SJSA1 (cell line): ENCODE data around the gene RAB25. TPM values are rescaled to one million over a fixed set of nuclear protein-coding genes. Genes with fewer than 3 reads are reported as not detected.

Source experiments
- DNase-seq, 2 experiments: peaks; one replicate each; pipeline ENCODE4 v3.0.0-alpha.2; 2015 to 2020; ENCODE audit warnings: low spot score in 2 of 2, low read depth in 1 of 2
- H3K27ac ChIP-seq: fragments of 250-450 bp; sonication (Bioruptor Pico); 2 replicates; pipeline ENCODE4 v1.5.1; 2020; ENCODE audit warnings: mild to moderate bottlenecking, moderate library complexity
- H3K27me3 ChIP-seq: fragments of 250-450 bp; sonication (Bioruptor Pico); replicated peaks from 2 replicates; pipeline ENCODE4 v1.5.1; 2020; ENCODE audit warnings: mild to moderate bottlenecking, moderate library complexity
- H3K36me3 ChIP-seq: fragments of 250-450 bp; sonication (Bioruptor Pico); 2 replicates; pipeline ENCODE4 v1.5.1; 2020; ENCODE audit warnings: mild to moderate bottlenecking
- H3K4me1 ChIP-seq: fragments of 250-450 bp; sonication (Bioruptor Pico); replicated peaks from 2 replicates; pipeline ENCODE4 v1.6.1; 2021; ENCODE audit warnings: mild to moderate bottlenecking
- H3K4me3 ChIP-seq: fragments of 250-450 bp; sonication (Bioruptor Pico); 2 replicates; pipeline ENCODE4 v1.5.1; 2020; ENCODE audit warnings: mild to moderate bottlenecking
- H3K9me3 ChIP-seq: fragments of 250-450 bp; sonication (Bioruptor Pico); replicated peaks from 2 replicates; pipeline ENCODE4 v1.5.1; 2020; ENCODE audit warnings: mild to moderate bottlenecking
- total RNA-seq: library from RNA; depleted of rRNA; stranded (reverse); fragments of >200 nt; shearing (Covaris generic); gene quantifications from 2 replicates; pipeline ENCODE4 v1.2.3, GENCODE V29; 2014

The RAB25 gene
- total RNA-seq, 1 experiment from 2014 or later, result not detected

DNA sequence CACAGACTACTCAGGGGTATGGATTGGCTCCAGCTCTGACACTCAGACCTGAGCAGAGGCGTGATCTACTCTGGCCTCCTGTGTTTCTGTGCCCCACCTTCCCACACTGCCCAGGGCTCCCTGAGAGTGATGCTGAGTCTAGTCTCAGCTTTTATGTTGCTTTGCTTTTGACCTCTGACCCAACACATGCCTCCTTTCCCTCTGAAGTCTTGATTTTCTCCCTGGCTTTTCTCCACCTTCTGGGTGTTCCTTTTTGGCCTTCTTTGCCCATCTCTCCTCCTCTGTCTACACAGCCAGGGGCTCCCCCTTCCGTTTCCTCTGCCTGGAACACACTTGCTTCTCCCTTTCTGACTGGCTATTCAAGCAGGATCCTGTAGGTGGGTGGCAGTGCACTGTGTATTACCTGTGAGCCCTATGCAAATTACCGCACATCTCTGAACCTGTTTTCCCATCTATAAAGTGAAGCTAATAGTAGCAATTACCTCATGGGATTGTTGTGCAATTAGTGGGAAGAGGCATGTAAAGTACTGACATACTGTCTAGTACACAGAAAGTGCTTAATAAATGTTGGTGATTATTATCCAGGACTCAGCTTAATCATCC is 35.0 kb downstream of the RAB25 start:
- Histone ChIP-seq H3K9me3 (no peaks in the 10 kb centered on the region), H3K27ac (no peak overlapping the region), H3K36me3 (0 out of 2 replicates have a peak, but pooled peaks cover 3% of the 10 kb centered on the region), H3K4me1 (peaks cover 26% of the 10 kb centered on the region), H3K4me3 (no peak overlapping the region), H3K27me3 (no peaks in the 10 kb centered on the region)
- no peak for DNase-seq

DNA sequence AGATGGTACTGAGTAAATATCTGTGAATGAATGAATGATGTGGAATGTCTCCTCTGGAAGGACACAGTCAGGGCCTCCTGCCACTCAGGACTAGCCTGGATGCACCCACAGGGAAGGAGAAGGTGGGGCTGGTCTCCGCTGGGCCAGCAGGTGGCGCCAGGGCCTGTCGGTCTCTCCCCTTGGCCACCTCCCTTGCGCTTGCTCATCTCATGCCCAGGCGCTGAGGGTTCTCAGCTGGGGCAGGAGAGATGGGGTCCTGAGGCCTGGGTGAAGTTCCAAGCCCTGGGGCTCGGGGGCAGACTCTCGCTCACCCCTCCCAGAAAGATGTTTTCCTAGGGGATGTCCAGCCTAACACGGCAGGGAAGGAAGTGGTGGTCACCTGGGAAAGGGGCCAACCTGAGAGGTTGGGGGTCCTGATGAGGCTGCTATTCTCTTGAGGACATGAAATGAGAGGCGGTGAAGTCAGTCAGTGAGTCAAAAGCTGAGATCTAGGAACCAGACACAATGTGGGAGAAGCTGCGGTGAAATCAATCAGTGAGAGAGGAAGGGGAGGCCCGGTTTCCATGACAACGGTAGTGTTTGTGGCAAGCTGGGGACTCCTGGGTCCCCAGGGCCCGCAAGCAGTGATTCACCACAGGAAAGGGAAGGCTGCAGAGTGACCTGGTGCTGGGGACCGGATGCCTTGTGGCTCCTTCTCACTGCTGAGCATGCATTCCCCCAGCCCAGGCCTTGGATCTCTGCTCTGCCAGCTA is 35.9 kb downstream of the RAB25 start:
- 0 out of 2 replicates have a peak, but pooled peaks cover 3% of the 10 kb centered on the region for H3K36me3 ChIP-seq
- H3K27me3 ChIP-seq, result no peaks in the 10 kb centered on the region
- H3K4me3 ChIP-seq, result no peak overlapping the region
- peak; percentile 89 to 93 for DNase-seq
- peak overlapping the region; percentile 78 for H3K27ac ChIP-seq
- H3K4me1 ChIP-seq, result peaks cover 32% of the 10 kb centered on the region
- no peaks in the 10 kb centered on the region for H3K9me3 ChIP-seq

DNA sequence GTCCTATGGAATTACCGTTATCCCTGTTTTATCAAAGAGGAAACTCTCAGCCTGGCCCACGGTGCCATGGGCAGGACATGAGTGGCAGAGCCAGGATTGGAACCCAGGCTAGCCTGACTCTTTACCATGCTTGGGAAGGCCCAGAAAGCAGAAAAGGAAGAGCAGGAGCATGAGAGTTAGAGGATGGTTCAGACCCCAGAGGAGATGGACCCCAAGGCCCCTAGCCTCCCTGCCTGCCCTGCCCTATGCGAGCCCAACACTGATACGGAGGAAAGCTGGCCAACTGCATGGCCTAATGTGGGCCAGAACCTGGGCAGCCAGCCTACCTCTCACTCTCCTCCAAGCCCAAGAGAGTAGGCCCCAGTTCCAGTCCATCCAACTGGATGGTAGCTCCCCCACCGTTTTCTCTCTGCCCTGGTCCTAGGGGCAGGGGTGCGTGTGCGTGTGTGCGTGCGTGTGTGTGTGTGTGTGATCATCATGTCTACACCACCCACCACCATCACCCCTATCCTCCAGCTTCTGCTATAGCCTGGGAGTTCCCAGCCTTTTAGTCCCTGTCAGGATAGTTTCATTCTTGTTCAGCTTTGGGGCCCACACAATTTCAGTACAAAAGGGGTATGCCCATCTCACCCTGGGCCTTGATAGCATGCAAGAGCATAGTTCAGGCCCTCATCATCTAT is 36.7 kb downstream of the RAB25 start:
- Histone ChIP-seq H3K4me3 (no peak overlapping the region), H3K27me3 (no peaks in the 10 kb centered on the region), H3K36me3 (0 out of 2 replicates have a peak, but pooled peaks cover 3% of the 10 kb centered on the region), H3K27ac (peak overlapping the region; percentile 78; the same call in 1 of the 2 replicates), H3K9me3 (no peaks in the 10 kb centered on the region), H3K4me1 (peaks cover 41% of the 10 kb centered on the region)
- DNase-seq, result no peak

DNA sequence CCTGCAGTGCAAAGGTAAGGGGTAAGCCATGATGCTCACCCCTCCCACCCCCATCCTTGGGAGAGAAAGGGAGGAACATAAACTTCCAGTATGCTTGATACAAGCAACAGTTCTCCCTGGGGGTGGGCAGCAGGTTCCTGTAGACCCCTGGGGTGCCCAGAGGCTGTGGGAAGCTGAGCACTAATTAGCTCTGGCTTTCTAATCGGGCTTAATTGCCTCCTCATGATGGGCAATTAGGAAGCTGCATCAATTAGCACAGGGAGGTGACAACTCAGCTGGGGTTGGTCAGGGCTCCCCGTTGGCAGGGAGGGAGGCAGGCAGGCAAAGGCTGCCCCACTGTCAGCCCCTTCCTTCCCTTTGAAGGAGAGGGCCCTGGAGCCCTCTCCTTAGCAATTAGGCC is 37.8 kb downstream of the RAB25 start:
- H3K4me1 ChIP-seq, result peaks cover 52% of the 10 kb centered on the region
- no peak overlapping the region for H3K27ac ChIP-seq
- no peak overlapping the region for H3K4me3 ChIP-seq
- no peak for DNase-seq
- 0 out of 2 replicates have a peak, but pooled peaks cover 3% of the 10 kb centered on the region for H3K36me3 ChIP-seq
- H3K9me3 ChIP-seq, result no peaks in the 10 kb centered on the region
- H3K27me3 ChIP-seq, result no peaks in the 10 kb centered on the region

DNA sequence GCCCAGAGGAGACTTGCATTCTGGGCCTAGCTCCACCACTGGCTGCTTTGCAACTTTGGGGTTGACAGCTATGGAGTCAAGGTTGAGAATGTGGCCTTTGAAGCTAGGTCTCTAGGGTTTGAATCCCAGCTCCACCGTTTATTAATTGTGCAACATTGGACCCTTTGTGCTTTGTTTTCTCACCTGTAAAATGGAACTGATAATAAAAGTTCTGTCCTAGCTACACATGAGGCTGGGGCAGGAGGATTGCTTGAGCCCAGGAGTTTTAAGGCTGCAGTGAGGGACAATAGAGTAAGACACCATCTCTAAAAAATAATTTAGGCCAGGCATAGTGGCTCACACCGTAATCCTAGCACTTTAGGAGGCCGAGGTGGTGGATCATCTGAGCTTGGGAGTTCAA is 38.3 kb downstream of the RAB25 start:
- Histone ChIP-seq H3K4me3 (no peak overlapping the region), H3K9me3 (no peaks in the 10 kb centered on the region), H3K4me1 (peaks cover 57% of the 10 kb centered on the region), H3K27ac (no peak overlapping the region), H3K36me3 (0 out of 2 replicates have a peak, but pooled peaks cover 3% of the 10 kb centered on the region), H3K27me3 (no peaks in the 10 kb centered on the region)
- no peak for DNase-seq

DNA sequence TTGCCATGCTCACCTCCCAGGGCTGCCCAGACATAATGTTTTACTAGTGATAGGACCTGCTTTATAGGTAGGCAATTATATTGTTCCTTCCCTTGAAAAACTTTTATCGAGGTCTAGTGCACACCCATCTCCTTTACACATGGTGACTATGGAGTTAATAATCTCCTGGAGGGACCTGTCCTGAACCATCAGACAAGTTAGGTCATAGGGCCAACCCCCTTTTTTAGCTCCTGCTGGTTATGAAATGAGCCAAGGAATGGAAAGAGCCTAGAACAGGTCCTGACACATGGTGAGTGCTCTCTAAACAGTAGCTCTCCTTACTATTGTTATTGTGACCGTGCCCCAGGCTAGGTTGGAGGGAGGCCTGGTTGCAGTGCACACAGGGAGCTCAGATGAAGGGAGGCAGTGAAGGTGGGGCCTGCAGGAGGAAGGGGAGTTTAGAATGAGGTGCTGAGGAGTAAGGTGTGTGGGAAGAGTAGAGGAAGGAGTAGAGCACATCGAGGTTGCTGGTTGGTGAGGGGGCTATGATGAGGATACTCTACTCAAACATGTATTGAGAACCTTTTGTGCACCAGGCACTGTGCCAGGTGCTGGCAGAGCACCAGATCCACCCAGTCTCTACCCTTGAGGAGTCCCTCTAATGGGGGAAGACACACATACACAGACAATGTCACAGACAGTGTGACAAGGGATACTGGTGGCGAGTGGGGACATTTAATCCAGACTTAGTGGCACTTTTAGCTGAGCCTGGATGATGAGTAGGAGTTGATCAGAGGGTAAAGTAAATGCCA is 39.4 kb downstream of the RAB25 start:
- Histone ChIP-seq H3K9me3 (no peaks in the 10 kb centered on the region), H3K4me1 (peaks cover 68% of the 10 kb centered on the region), H3K27me3 (no peaks in the 10 kb centered on the region), H3K36me3 (0 out of 2 replicates have a peak, but pooled peaks cover 3% of the 10 kb centered on the region), H3K27ac (no peak overlapping the region), H3K4me3 (no peak overlapping the region)
- DNase-seq, result no peak

DNA sequence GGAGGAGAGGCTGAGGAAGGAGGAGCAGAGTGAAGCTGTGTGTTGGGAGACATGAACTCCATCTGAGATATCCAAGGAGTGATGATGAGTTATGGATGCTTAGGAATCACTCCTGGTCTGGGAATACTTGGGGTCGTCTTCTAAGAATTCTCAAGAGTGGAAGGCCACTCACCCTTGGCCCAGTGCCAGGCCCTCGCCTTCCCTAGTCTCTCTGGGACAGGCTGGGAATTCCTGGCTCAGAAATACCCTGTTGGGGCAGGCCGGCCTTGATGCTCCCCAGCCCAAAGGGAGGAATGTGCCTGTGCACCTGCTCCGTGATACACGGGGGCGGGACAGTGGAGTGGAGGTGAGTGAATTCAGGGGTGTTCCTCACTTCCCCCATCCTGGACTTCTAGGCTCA is 40.9 kb downstream of the RAB25 start:
- no peak for DNase-seq
- Histone ChIP-seq H3K27me3 (no peaks in the 10 kb centered on the region), H3K36me3 (no peaks in the 10 kb centered on the region), H3K27ac (peak overlapping the region; percentile 97; the same call in 1 of the 2 replicates), H3K4me1 (peaks cover 72% of the 10 kb centered on the region), H3K4me3 (no peak overlapping the region), H3K9me3 (no peaks in the 10 kb centered on the region)

DNA sequence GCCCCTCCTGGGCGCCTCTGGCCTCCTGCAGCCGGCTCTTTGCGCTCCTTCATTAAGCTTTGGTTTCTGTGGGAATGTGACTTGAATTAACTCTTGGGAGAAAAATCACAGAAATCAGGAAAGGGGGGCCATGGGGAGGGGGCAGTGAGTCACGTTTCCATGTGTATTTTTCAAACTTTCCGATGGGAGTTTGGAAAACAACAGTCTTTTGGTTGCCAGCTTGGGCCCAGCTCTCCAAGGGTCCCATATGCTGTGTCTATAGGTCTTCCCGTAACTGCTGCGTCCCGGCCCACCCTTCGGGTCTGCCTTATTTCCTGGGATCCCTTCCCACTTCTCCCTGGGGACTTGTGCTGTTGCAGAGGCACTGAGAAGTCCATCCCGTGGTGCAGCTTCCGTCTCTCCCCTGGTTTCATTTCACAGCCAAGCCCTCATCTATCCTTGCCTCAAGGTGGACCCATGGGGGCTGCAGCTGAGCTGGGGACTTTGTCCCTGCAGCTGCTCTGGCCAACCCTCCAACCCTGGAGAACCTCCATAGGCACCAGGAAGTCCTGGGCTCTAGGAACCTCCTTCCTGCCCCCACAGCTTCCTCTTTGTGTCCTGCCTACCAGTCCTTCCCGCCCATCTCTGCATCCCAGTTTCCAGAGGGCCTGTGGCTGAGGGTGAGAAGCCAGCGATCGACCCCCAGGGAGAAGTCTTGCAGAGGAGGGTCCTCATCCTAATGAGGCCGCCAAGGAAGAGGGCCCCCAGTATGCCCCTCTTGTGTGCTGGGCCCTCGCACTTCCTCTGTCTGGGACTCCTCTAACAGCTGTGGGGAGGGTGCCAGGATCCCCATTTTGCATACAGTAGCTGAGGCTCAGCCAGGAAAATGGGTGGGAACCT is 41.9 kb downstream of the RAB25 start:
- peak in 1 of 2 experiments; percentile 51 for DNase-seq
- no peaks in the 10 kb centered on the region for H3K9me3 ChIP-seq
- no peaks in the 10 kb centered on the region for H3K27me3 ChIP-seq
- peak overlapping the region; percentile 97 for H3K27ac ChIP-seq
- no peak overlapping the region for H3K4me3 ChIP-seq
- H3K36me3 ChIP-seq, result no peaks in the 10 kb centered on the region
- H3K4me1 ChIP-seq, result peaks cover 68% of the 10 kb centered on the region

DNA sequence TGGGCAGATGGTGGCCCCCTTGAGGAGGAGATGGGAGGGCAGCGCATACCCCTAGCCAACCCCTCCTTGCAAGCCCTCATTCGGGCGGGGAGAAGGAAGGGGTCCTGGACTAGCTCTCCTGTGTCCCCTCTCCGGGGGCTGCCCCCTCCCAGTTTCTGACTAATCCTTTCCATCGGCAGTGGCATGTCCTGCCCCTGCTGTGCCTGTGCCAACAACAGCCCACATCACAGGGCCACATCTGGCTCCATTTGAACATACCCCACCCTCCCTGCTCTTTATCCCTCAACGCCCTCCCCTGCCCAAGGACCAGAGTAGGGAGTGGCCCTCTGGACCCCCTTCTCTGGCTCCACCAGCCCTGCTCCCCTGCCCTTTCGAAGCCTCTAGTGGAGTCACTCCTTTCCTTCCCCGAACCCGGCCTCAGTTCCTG is 42.6 kb downstream of the RAB25 start:
- Histone ChIP-seq H3K4me1 (peaks cover 68% of the 10 kb centered on the region), H3K36me3 (no peaks in the 10 kb centered on the region), H3K27ac (peak overlapping the region; percentile 97), H3K4me3 (no peak overlapping the region), H3K27me3 (no peaks in the 10 kb centered on the region), H3K9me3 (no peaks in the 10 kb centered on the region)
- DNase-seq, result peak; percentile 52 to 71

DNA sequence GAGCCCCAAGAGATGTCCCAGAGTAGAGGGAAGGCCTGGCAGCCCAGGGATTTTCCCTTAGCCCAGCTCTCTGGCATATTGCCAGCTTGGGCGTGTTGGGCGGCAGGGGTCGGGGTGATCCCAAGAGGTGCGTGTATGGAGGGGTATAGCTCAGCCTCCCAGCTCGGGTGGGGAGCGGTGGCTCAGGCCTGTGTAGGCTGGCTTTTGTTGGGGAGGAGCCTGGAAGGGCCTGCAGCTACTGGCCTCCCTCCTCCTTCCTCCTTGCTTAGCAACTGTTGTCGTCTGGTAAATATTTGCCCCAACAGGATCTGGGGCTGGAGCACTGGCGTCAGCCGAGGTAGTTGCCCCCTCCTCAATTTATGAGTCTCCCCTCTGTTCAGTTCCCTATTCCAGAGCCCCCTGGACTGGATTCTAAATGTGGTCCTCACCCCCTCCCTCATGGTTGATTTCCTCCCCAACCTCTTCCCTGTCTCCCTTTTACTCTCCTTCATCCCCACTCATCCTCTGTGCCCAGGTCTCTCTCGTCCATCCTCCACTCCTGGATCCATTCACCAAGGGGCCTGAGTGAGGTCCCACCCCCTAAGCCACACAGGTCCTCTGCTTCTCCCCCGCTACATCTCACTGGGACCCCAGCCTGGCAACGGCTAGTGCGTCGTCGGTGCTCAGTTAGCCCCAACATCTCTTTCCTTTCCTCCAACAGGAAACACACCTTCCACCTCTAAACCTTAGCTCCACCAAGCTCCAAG is 43.3 kb downstream of the RAB25 start:
- peak; percentile 73 to 83 for DNase-seq
- Histone ChIP-seq H3K36me3 (no peaks in the 10 kb centered on the region), H3K27ac (peak overlapping the region; percentile 97), H3K4me1 (peaks cover 68% of the 10 kb centered on the region), H3K4me3 (no peak overlapping the region), H3K9me3 (no peaks in the 10 kb centered on the region), H3K27me3 (no peaks in the 10 kb centered on the region)

DNA sequence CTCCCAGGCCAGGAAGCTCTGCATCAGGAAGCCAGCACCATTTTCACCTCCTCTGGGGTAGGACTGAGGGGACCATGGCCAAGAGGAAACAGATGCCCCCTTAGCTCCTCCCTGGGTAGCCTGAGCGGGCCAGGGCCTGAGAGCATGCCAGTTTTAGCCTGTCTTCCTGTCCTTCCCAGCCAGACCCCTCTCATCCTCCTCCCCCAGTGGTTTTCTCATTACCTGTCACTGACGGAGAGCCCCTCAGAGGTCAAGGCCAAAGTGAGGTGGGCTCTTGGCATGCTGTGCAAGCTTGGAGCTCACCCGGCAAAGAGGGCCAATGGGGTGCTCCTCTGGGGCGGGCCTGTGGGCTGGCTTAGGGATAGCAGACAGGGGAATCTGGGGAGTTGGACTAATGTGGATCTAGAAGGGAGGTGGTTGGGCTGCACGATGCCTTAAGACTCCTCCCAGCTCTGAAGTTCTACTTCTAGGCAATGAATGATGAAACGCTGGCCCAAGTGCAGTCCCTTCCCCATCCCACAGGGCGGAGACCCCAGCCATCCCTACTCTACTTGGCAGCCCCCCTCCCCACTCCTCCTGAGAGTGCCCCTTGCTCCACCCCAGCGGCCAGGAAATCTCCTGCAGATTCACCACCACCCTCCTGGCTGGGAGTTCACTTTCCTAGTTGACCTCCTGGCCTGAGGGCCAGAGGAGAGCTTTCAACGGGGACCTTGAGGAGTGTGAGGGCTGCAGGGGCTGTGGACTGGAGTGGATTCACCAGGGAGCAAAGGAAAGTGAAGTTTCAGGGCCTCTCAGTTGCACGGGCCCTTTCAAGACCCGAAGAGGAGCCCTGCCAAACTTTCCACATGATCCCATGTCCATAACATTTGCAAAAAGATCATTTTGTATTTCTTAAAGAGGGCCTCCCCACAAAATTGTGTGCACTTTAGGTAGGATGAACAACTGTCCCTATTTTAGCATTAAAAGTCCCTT is 44.2 kb downstream of the RAB25 start:
- H3K27ac ChIP-seq, result peak overlapping the region; percentile 97
- no peak for DNase-seq
- peaks cover 67% of the 10 kb centered on the region for H3K4me1 ChIP-seq
- no peaks in the 10 kb centered on the region for H3K9me3 ChIP-seq
- no peaks in the 10 kb centered on the region for H3K36me3 ChIP-seq
- H3K4me3 ChIP-seq, result no peak overlapping the region
- no peaks in the 10 kb centered on the region for H3K27me3 ChIP-seq
